GM18909 (cell line): ENCODE measurements around the gene TM9SF4.
"Not testable (repeated sequence)": the region's sequence is repeated elsewhere in the genome, so short reads cannot be mapped to it uniquely, and the experiment has no call there.

Experiments
- ATAC-seq: cut with Tn5 transposase; IDR thresholded peaks from one replicate; pipeline ENCODE4 v1.9.1; 2021; ENCODE audit warnings: mild to moderate bottlenecking; ENCODE audit not compliant: unreplicated experiment, poor library complexity

The TM9SF4 gene

DNA sequence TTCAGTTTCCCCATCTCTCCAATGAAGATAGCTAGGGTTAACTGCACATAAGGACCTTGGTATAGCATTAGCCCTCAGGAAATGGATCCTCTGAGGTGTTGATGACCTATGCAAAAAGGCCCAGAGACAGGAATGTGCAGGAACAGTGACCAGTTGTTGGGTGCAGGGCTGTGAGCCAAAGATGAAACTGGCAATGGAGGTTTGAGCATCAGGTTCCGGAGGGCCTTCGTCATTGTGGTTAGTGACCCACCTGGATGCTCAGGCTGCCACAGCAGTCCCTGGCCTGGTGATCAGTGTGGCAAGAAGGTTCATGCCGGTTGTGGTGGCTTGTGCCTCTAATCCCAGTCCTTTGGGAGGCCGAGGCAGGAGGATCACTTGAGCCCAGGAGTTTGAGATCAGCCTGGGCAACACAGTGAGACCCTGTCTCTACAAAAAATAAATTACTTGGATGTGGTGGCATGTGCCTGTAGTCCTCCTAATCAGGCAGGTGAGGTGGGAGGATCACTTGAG lies 43.7 kb downstream of the TM9SF4 start:
- no peak for ATAC-seq

DNA sequence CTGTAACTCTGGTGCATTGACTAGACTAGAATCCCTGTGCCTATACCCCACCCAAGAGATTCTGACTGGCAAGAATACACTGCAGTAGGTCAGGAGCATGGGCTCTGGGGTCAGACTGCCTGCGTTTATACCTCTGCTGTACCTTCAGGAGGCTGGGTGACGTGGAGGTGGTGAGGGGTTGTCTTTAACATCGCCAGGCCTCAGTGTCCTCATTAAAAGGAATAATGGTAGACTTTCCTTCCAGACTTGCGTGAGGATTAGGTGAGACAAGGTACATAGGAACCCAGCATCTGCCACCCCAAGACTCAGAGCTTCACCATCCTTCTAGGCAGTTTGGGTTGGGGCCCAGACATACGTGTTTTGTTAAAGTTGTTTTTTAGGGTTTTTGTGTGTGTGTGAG lies 44.3 kb downstream of the TM9SF4 start:
- no peak for ATAC-seq

DNA sequence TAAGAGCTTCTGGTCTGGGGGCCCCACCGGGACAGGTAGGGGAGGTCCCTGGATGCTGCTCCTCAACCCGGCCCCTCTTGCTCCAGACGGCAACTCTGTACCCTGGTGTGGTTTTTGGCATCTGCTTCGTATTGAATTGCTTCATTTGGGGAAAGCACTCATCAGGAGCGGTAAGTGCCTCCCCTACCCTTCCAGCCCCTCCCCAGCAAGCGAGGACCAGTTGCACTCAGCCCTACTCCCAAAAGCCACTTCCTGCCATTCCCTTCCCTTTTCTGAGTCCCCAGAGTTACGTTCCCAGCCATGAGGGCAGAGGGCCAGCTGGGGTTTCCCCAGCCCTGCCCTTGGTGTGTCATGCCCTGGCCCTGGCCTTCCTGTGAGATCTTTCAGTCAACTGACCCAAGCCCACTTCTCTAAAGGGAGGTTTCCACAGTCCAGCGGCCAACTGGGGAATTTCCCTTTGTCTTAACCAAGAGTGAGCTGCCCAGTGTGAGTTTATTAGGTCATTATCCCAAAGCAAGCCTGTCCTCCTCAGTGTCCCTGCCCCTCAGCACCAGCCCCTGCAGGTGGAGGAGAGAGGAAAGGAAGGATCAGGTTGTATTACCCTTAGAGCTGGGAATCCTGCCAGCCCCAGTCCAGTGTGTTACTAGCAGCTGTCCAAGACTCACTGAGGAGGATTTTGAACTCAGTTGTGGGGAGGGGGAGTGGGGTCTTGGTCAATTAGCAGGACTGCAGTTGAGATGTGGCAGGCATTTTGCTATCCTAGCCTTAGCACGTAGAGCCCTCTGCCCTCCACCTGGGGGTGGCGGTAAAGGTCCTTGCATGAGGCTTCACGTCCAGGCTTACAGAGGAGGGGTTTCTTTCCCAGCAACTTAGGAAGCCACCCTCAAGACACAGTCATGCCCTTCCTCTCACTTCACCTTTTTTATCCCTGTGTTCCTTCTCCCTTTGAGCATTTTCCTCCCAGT lies 45.8 kb downstream of the TM9SF4 start:
- no peak for ATAC-seq

DNA sequence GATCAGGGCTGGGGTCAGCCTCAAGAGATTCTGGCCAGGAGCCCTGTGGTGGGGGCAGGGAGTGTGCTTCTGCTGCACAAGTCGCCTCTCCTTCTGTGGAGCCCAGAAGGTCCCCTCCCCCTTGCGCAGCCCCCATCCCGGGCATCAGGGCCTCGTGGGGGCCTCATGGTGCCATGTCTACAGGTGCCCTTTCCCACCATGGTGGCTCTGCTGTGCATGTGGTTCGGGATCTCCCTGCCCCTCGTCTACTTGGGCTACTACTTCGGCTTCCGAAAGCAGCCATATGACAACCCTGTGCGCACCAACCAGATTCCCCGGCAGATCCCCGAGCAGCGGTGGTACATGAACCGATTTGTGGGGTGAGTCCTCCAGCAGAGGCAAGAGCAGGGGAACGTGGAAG lies 48.1 kb downstream of the TM9SF4 start:
- ATAC-seq: no peak

DNA sequence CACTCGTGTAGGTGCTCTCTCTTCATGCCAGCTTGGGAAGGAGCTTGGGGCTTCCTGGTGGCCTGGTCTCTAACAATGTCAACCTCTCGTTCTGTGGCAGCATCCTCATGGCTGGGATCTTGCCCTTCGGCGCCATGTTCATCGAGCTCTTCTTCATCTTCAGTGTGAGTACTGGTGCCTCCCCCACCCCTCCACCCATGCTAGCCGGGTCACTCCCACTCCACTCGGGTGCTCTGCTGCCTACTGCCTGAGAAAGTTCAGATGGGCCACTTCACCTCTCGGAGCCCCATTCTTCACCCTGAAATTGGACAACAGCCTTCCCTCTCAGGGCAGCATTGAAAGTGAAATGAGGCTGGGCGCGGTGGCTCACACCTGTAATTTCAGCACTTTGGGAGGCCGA lies 48.8 kb downstream of the TM9SF4 start:
- ATAC-seq: no peak

DNA sequence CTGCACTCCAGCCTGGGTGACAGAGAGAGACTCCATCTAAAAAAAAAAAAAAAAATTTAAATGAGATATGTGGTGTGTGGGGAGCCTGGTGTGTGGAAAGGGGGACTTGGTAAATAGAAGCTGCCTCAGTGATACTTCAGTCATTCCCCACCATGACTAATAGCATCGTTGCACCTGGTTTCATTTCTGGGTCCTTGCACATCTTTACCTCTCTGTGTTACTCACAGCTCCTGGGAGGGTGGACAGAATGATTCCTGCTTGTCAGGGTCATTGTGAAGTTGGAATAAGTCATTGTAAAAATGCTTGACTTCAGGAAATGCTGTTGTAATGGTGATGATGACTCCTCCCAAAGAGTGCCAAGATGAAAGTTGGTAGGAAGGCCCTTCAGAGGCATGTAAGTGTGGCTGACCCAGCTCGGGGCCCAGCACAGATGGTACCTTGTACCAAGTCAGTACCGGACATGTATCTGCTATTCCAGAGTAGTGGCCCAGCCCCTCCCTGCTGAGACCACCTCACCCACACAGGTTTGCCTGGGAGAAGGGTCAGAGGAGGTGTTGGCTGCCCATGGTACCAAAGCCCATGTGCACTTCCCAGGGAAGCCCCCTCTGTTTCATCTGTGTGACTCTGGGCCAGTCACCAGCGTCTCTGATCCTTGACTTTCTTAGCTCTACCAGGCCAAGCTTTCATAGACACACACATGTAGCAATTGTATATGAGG lies 49.6 kb downstream of the TM9SF4 start:
- ATAC-seq: no peak

DNA sequence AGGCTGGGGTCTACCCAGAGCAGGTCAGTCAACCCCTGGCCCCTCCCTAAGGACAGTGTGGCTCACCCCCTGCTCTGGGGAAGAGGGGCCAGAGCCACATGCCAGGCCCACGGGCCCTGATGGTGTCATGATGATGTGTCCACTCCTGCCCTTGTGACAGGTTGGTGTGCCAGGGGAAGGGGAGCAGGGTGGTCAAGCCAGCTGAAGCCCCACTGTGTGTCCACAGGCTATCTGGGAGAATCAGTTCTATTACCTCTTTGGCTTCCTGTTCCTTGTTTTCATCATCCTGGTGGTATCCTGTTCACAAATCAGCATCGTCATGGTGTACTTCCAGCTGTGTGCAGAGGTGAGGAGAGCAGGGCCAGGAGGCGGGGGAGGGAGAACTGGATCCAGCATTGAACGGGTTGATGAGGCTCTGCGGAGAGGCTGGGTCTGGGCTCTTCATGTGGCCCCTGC lies 50.3 kb downstream of the TM9SF4 start:
- no peak for ATAC-seq

DNA sequence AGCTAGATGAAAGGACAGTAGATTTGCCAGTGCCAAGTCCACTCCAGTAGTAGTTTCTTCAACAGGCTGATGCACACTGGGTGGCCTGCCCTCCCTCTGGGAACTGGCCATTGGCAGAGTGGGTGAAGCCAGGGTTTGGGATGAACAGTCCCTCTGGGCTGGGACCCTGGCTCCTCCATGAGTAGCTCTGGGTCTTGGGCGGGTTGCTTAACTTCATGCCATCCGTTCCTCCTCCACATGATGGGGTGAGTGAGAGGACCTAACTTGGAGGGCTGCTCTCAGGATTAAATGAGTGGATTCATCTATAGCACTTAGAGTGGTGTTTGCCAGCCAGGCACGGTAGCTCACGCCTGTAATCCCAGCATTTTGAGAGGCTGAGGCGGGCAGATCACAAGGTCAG lies 50.8 kb downstream of the TM9SF4 start:
- no peak for ATAC-seq

DNA sequence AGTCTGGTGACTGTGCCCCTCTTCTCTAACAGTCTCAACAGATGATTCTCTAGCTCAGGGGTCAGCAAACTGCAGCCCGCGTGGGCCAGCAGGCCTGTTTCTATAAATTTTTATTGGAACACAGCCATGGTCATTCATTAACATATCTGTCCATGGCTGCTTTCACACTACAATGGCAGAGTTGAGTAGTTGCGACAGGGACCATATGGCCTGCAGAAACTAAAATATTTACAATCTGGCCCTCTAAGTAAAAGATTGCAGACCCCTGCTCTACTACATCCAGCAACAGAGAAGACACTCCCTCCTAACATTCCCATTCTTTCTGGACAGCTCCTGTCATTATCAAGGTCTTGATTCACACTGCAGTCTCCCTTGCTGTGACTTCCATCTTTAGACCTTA lies 52.8 kb downstream of the TM9SF4 start:
- ATAC-seq: no peak

DNA sequence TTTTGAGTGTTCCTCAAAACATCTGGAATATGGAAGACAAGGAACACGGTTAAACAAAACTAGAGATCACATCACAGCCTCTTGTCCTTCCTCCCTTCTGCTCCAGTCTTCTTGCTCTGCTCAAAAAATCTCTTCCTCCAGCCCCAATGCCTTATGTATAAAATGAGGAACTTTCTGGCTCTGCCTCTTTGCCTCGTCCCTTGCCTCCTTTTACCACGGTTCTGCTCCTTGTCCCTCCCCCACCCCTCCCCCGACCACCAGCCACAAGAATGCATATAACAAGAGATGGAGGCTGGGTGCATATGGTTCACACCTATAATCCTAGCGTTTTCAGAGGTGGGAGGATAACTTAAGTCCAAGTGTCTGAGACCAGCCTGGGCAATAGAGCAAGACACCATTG lies 54.4 kb downstream of the TM9SF4 start:
- no peak for ATAC-seq

DNA sequence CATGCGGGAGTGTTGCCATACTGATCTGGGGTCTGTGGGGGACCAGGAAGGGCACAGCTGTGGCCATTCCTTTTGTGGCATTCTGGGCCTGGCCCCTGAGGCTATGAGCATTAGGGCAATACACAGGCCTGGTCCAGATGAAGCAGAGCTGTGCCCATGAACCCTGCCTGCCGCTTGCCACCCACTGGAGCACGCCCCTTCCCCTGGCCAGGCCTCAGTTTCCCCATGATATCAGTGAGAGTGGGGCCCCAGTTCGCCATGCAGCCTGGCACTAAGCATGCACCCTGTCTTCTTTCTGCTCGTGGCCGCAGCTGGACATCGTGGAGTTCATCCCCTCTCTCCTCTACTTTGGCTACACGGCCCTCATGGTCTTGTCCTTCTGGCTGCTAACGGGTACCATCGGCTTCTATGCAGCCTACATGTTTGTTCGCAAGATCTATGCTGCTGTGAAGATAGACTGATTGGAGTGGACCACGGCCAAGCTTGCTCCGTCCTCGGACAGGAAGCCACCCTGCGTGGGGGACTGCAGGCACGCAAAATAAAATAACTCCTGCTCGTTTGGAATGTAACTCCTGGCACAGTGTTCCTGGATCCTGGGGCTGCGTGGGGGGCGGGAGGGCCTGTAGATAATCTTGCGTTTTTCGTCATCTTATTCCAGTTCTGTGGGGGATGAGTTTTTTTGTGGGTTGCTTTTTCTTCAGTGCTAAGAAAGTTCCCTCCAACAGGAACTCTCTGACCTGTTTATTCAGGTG lies 55.6 kb downstream of the TM9SF4 start:
- no peak for ATAC-seq

DNA sequence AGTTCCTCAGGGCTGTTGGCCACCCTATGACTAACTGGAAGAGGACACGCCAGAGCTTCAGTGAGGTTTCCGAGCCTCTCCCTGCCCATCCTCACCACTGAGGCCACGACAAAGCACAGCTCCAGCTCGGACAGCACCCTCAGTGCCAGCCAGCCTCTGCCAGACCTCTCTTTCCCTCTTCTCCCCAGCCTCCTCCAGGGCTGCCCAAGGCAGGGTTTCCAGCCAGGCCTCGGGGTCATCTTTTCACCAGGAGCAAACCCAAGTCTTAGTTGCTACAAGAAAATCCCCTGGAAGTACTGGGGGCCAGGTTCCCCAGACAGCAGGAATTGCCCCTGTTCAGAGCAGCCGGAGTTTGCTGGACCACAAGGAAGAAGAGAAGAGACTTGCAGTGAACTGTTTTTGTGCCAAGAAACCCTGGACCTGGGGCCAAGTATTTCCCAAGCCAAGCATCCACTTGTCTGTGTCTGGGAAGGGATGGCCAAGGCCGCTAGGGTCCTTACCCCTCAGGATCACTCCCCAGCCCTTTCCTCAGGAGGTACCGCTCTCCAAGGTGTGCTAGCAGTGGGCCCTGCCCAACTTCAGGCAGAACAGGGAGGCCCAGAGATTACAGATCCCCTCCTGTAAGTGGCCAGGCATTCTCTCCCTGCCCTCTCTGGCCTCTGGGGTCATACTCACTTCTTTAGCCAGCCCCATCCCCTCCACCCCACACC lies 56.5 kb downstream of the TM9SF4 start:
- no peak for ATAC-seq

DNA sequence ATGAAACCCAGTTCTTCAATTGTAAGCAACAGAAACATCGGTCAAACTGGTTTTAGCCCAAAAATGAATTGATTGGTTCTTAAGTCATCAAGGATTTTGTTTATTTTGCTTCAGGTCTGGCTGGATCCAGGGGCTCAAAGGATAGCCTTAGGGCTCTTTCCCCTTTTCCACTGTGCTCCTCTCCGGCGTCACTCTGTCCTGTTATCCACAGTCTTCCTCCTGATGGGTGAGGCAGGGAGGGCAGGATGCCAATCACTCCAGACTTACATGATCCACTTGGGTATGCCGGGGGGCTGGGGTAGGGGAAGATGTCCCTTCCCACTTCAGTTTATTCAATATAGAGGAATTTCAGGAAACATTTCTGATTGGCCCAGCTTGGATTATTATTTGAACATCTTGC lies 58.0 kb downstream of the TM9SF4 start:
- ATAC-seq: no peak

DNA sequence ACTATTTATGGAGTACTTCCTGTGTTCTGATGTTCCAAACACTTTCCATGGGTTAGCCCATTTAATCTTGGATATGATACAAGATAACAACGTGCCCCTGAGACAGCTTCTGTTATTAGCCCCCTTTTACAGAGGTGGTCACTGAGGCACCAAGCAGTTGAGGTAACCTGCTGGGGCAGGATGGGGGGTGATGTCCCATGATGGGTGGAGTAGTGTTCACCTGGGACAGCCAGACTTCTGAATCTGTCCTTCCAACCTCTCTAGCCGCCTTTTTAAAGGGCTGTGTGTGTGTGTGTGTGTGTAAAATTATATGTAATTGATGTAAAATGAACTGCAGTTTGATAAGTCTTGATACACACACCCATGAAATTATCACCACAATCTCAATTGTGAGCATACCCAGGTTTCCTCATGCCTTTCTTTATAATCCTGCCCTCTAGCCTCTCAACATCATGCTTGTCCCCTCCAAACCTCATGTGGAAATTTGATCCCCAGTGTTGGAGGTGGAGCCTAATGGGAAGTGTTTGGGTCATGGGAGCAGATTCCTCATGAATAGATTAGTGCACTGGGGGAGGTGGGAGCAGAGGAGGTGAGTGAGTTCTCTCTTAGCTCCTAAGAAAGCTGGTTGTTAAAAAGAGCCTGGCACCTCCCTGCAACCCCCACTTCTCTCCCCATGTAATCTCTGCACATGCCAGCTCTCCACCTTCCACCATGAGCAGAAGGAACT lies 58.8 kb downstream of the TM9SF4 start:
- no peak for ATAC-seq

DNA sequence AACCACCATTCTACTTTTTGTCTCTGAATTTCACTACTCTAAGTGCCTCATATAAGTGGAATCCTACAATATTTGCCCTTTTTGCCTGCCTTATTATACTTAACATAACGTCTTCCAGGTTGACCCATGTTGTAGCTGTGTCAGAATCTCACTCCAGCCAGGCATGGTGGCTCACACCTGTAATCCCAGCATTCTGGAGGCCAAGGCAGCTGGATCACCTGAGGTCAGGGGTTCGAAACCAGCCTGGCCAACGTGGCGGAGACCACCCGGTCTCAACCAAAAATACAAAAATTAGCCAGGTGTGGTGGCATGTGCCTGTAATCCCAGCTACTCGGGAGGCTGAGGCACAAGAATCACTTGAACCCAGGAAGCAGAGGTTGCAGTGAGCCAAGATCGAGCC lies 68.2 kb downstream of the TM9SF4 start:
- ATAC-seq: not testable (repeated sequence)

DNA sequence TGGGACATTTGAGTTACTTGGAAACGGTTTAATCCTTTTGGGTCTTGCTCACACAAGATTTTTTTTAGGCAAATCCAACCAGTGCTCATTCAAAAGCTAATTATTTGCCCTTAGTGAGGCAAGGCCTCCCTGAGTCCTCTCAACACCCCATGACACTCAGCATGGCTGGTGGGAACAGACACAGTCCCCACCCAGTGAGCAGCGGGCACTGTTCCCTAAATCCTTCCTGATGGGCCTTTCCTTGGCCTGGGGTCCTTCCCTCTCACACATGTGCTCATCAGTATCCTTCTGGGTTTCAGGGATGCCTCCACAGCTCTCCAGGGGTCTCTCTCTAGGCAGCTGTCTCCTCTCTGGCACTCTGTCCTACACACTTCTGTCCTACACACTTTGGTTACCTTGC lies 70.0 kb downstream of the TM9SF4 start:
- no peak for ATAC-seq

DNA sequence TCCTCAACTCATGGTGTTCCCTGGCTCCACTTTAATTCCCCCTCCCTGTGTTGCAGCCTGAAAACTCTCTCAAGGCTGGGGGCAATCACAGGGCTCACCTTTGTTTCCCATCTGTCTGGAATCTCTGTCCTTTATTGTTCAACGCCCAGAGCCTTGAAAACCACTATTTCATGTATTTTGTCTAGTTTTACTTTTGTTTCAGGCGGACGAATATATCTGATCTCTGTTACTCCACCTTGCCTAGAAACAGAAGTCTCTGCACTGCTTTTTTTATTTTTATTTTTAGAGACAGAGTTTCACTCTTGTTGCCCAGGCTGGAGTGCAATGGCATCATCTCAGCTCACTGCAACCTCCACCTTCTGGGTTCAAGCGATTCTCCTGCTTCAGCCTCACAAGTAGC lies 70.4 kb downstream of the TM9SF4 start:
- no peak for ATAC-seq

DNA sequence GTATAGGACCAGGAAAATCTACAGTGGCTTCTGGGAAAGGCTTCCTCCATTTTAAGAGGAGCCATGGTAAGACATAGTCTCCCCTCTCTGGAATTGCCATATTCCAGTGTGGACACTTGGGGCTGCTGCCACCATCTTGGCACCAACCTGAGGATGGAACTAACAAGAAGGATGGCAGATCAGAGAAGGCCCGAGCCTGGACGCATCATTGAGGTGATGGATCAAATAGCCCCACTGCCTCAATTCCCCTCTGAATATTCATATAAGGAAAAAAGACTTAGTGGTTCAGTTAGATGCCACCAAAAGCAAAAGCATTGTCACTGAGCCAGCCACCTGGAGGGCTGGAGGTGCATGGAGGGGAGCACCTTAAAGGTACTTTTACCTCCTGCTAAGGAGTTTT lies 72.1 kb downstream of the TM9SF4 start:
- ATAC-seq: no peak

DNA sequence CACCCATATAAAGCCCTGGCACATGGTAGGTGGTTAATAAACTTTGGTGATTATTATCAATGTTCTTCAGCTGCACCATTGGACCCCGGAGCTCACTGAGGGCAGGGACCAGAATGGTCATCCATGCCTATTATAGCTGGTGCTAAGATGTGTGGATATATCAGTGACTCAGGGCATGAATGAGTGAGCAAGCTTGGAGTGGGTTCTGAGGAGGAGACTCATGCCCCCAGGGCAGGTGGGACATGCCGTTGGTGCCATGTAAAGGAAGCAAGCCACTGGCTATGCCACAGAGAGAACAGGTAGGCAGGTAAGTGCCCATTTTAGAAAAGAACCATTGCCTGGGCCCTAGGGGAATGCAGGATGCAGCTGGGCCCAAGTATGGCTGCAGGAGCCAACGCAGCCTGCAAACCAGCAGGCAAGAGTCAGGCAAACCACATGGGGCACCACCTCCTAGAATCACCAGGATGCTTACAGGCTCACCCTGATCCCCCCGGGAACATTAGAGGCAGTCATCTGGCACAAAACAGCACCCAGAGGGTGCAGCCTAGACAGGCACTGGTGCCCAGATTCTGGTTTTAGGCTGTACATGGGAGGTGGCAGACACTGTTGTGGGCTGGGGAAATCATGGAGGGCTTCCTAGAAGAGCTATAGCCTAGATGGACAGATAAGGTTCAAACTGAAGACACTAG lies 74.6 kb downstream of the TM9SF4 start:
- ATAC-seq: no peak
